ENCODE measurements around the gene C2CD3. TPM values are rescaled to one million over a fixed set of nuclear protein-coding genes. Genes with fewer than 3 reads are reported as not detected.

Gene C2CD3
- total and polyA plus RNA-seq, 9 of the 15 experiments (the other 6 are each of a cell fraction or from before 2014, with no cell fraction given): 4.4 to 20.2 (median 15.4) TPM

DNA sequence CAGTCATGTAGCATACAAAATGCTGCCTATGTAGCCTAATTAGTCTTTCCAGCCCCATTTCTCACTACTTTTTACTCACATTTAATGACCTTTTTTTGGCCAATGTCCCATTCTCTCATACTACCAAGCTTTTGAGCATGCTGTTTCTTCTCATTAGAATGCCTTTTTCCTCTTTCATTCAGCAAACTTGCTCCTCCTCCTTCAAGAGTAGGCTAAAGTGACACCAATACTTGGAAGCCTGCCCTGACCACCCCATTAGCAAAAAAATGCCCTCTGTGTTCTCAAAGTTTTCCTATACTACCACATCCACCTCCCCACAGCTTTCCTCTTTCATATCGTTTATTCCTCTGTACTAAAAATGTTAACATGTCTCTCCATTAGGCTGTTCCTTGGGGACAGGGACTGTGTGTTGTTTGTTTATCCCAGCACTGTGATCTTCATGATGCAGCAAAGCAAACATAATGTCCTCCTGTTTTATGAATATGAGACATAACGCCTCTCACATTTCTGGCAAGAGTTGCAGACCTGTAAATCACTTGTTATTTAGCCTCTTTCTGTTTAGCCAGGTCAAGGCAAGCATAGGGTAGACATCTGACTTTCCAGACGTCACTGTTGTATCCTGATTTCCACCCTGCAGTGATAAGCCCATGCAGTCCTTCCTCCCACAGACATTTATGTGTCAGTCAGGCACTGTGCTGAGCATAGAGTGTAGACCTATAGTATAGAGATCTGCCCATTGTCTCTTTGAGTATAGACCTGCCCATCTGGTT, 99.9 kb downstream of the C2CD3 start (continued):
- TF ChIP-seq RUNX1 (IDR thresholded peaks at IDR 0.05; ENCODE audit: low read depth) (no peak), ARNT (IDR thresholded peaks at IDR 0.05) (no peak), ZNF589 (CRISPR knock-in tag; IDR thresholded peaks at IDR 0.05; ENCODE audit: low read depth) (no peak), SRSF1 (IDR thresholded peaks at IDR 0.05; ENCODE audit: low read depth, low read length) (no peak), SLC30A9 (CRISPR knock-in tag; IDR thresholded peaks at IDR 0.05) (no peak), ASH1L (IDR thresholded peaks at IDR 0.05; ENCODE audit: borderline replicate concordance, low read depth, partially characterized antibody) (no peak), RBM25 (IDR thresholded peaks at IDR 0.05; ENCODE audit: low read depth, low read length, severe bottlenecking) (no peak), E2F3 (CRISPR knock-in tag; IDR thresholded peaks at IDR 0.05) (no peak), SAFB (IDR thresholded peaks at IDR 0.05; ENCODE audit: borderline replicate concordance, low read depth, low read length) (no peak), ZFP36 (IDR thresholded peaks at IDR 0.05; ENCODE audit: low read depth, low read length, partially characterized antibody) (peak; percentile 6), MAZ (CRISPR knock-in tag; conservative IDR thresholded peaks at IDR 0.05 in 1 of 2, IDR thresholded peaks at IDR 0.05 in 1 of 2) (0 out of 4 replicates have a peak, but pooled peaks of 1 of the 2 experiments have one; percentile 9), FOXM1 (IDR thresholded peaks at IDR 0.05; ENCODE audit: low read depth) (peak; percentile 42; the same call in 1 of the 2 replicates), FOXM1 (CRISPR knock-in tag; IDR thresholded peaks at IDR 0.05; ENCODE audit: low read depth) (no peak), ARID1B (IDR thresholded peaks at IDR 0.05) (peak; percentile 91), ATF1 (CRISPR knock-in tag; IDR thresholded peaks at IDR 0.05) (no peak), ATF1 (tag; IDR thresholded peaks at IDR 0.05) (peak; percentile 68), JUND (IDR thresholded peaks at IDR 0.05; ENCODE audit: borderline replicate concordance, low read depth, low read length) (peak; percentile 47; the same call in 1 of the 2 replicates), JUND (tag; IDR thresholded peaks at IDR 0.05; ENCODE audit: borderline replicate concordance, low read depth, low read length) (peak; percentile 66; the same call in 1 of the 3 replicates), THRAP3 (IDR thresholded peaks at IDR 0.05; ENCODE audit: borderline replicate concordance) (no peak), ELF4 (CRISPR knock-in tag; IDR thresholded peaks at IDR 0.05) (no peak), ILK (tag; IDR thresholded peaks at IDR 0.05; ENCODE audit: borderline replicate concordance, low read depth) (no peak)
- TF ChIP-seq, protein P1, sequence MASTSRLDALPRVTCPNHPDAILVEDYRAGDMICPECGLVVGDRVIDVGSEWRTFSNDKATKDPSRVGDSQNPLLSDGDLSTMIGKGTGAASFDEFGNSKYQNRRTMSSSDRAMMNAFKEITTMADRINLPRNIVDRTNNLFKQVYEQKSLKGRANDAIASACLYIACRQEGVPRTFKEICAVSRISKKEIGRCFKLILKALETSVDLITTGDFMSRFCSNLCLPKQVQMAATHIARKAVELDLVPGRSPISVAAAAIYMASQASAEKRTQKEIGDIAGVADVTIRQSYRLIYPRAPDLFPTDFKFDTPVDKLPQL (IDR thresholded peaks at IDR 0.05; ENCODE audit: extremely low read depth, insufficient read length): no peak
- TF ChIP-seq, protein P2, sequence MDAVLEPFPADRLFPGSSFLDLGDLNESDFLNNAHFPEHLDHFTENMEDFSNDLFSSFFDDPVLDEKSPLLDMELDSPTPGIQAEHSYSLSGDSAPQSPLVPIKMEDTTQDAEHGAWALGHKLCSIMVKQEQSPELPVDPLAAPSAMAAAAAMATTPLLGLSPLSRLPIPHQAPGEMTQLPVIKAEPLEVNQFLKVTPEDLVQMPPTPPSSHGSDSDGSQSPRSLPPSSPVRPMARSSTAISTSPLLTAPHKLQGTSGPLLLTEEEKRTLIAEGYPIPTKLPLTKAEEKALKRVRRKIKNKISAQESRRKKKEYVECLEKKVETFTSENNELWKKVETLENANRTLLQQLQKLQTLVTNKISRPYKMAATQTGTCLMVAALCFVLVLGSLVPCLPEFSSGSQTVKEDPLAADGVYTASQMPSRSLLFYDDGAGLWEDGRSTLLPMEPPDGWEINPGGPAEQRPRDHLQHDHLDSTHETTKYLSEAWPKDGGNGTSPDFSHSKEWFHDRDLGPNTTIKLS (IDR thresholded peaks at IDR 0.05; ENCODE audit: borderline replicate concordance, low read depth): no peak
- TF ChIP-seq, protein P3, sequence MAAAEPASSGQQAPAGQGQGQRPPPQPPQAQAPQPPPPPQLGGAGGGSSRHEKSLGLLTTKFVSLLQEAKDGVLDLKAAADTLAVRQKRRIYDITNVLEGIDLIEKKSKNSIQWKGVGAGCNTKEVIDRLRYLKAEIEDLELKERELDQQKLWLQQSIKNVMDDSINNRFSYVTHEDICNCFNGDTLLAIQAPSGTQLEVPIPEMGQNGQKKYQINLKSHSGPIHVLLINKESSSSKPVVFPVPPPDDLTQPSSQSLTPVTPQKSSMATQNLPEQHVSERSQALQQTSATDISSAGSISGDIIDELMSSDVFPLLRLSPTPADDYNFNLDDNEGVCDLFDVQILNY (CRISPR knock-in tag; IDR thresholded peaks at IDR 0.05): no peak
- TF ChIP-seq, protein P4, sequence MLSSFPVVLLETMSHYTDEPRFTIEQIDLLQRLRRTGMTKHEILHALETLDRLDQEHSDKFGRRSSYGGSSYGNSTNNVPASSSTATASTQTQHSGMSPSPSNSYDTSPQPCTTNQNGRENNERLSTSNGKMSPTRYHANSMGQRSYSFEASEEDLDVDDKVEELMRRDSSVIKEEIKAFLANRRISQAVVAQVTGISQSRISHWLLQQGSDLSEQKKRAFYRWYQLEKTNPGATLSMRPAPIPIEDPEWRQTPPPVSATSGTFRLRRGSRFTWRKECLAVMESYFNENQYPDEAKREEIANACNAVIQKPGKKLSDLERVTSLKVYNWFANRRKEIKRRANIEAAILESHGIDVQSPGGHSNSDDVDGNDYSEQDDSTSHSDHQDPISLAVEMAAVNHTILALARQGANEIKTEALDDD (IDR thresholded peaks at IDR 0.05): no peak
